A549 (cell line): Measurements from ENCODE around the gene FLT3LG.

Source experiments
- E2F6 ChIP-seq: IDR thresholded peaks from 2 replicates; pipeline ENCODE4 v1.6.1; 2012; ENCODE audit warnings: low read depth, borderline replicate concordance
- EP300 ChIP-seq, 2 experiments: fragments of >200 bp; sonication (Bioruptor Twin); formaldehyde crosslinking; IDR thresholded peaks; 2 replicates in 1 of 2; 3 replicates in 1 of 2; pipeline ENCODE4 v1.6.1; 2016 to 2017
- HDAC2 ChIP-seq: fragments of 200-600 bp; sonication (generic); IDR thresholded peaks from 2 replicates; pipeline ENCODE4 v1.6.1; 2016
- HOXA7 ChIP-seq: fragments of 250-450 bp; sonication (Bioruptor Pico); IDR thresholded peaks from 2 replicates; pipeline ENCODE4 v1.5.0; 2020; ENCODE audit warnings: mild to moderate bottlenecking, moderate library complexity
- MAFK ChIP-seq: fragments of 450-650 bp; IDR thresholded peaks from 2 replicates; pipeline ENCODE4 v1.6.1; 2014; ENCODE audit not compliant: partially characterized antibody
- PHF8 ChIP-seq: fragments of 200-600 bp; sonication (generic); IDR thresholded peaks from 2 replicates; pipeline ENCODE4 v1.6.1; 2016; ENCODE audit warnings: low read depth, mild to moderate bottlenecking, antibody characterized with exemption, moderate library complexity, borderline replicate concordance
- POLR2A ChIP-seq: IDR thresholded peaks from 2 replicates; pipeline ENCODE4 v1.6.1; 2012; ENCODE audit warnings: mild to moderate bottlenecking, low read length
- RAD21 ChIP-seq, 2 experiments: fragments of >200 bp in 1 of 2; sonication (Bioruptor Twin) in 1 of 2; formaldehyde crosslinking in 1 of 2; IDR thresholded peaks in 1 of 2; conservative IDR thresholded peaks in 1 of 2; 2 replicates in 1 of 2; 3 replicates in 1 of 2; pipeline ENCODE4 v1.6.1; 2012 to 2018; ENCODE audit warnings: inconsistent platforms in 1 of 2
- SMC3 ChIP-seq: fragments of >200 bp; sonication (Bioruptor Twin); formaldehyde crosslinking; IDR thresholded peaks from 3 replicates; pipeline ENCODE4 v1.6.1; 2018; ENCODE audit warnings: inconsistent platforms
- ZFP36 ChIP-seq: fragments of 450-650 bp; IDR thresholded peaks from 2 replicates; pipeline ENCODE4 v1.6.1; 2014; ENCODE audit warnings: borderline replicate concordance; ENCODE audit not compliant: partially characterized antibody
- TF ChIP-seq, protein P1 (sequence below): fragments of >200 bp; sonication (Bioruptor Twin); formaldehyde crosslinking; IDR thresholded peaks from 3 replicates; pipeline ENCODE4 v1.5.1; 2016
- TF ChIP-seq, protein P2 (sequence below): fragments of 200-600 bp; sonication (generic); IDR thresholded peaks from 2 replicates; pipeline ENCODE4 v1.6.1; 2016; ENCODE audit warnings: antibody characterized with exemption, mild to moderate bottlenecking, moderate library complexity

- TF ChIP-seq PHF8: no peak
- TF ChIP-seq, protein P1, sequence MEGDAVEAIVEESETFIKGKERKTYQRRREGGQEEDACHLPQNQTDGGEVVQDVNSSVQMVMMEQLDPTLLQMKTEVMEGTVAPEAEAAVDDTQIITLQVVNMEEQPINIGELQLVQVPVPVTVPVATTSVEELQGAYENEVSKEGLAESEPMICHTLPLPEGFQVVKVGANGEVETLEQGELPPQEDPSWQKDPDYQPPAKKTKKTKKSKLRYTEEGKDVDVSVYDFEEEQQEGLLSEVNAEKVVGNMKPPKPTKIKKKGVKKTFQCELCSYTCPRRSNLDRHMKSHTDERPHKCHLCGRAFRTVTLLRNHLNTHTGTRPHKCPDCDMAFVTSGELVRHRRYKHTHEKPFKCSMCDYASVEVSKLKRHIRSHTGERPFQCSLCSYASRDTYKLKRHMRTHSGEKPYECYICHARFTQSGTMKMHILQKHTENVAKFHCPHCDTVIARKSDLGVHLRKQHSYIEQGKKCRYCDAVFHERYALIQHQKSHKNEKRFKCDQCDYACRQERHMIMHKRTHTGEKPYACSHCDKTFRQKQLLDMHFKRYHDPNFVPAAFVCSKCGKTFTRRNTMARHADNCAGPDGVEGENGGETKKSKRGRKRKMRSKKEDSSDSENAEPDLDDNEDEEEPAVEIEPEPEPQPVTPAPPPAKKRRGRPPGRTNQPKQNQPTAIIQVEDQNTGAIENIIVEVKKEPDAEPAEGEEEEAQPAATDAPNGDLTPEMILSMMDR: no peak
- TF ChIP-seq HOXA7 (CRISPR knock-in tag): no peak
- no peak for TF ChIP-seq POLR2A
- no peak for TF ChIP-seq MAFK
- TF ChIP-seq RAD21 (conservative IDR thresholded peaks at IDR 0.05 in 1 of 2, IDR thresholded peaks at IDR 0.05 in 1 of 2): no peak
- no peak for TF ChIP-seq SMC3
- no peak for TF ChIP-seq HDAC2
- no peak for TF ChIP-seq EP300 (IDR thresholded peaks at IDR 0.05)
- no peak for TF ChIP-seq E2F6
- no peak for TF ChIP-seq ZFP36
- TF ChIP-seq, protein P2, sequence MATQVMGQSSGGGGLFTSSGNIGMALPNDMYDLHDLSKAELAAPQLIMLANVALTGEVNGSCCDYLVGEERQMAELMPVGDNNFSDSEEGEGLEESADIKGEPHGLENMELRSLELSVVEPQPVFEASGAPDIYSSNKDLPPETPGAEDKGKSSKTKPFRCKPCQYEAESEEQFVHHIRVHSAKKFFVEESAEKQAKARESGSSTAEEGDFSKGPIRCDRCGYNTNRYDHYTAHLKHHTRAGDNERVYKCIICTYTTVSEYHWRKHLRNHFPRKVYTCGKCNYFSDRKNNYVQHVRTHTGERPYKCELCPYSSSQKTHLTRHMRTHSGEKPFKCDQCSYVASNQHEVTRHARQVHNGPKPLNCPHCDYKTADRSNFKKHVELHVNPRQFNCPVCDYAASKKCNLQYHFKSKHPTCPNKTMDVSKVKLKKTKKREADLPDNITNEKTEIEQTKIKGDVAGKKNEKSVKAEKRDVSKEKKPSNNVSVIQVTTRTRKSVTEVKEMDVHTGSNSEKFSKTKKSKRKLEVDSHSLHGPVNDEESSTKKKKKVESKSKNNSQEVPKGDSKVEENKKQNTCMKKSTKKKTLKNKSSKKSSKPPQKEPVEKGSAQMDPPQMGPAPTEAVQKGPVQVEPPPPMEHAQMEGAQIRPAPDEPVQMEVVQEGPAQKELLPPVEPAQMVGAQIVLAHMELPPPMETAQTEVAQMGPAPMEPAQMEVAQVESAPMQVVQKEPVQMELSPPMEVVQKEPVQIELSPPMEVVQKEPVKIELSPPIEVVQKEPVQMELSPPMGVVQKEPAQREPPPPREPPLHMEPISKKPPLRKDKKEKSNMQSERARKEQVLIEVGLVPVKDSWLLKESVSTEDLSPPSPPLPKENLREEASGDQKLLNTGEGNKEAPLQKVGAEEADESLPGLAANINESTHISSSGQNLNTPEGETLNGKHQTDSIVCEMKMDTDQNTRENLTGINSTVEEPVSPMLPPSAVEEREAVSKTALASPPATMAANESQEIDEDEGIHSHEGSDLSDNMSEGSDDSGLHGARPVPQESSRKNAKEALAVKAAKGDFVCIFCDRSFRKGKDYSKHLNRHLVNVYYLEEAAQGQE: no peak
Measured at GRCh38 chr19:49425922-49426592, 48.0 kb upstream of the FLT3LG start.
